Epithelial cell of proximal tubule (primary cell): Measurements from ENCODE around the gene GPX4. TPM values are rescaled to one million over a fixed set of nuclear protein-coding genes. Genes with fewer than 3 reads are reported as not detected.

ENCODE experiments used
- DNase-seq: peaks from one replicate; pipeline ENCODE4 v3.0.0-alpha.2; 2011; ENCODE audit warnings: low read depth
- H3K4me3 ChIP-seq: 2 replicates; pipeline ENCODE4 v1.5.1; 2011; ENCODE audit warnings: low read depth, mild to moderate bottlenecking, low read length
- CTCF ChIP-seq: conservative IDR thresholded peaks from 2 replicates; pipeline ENCODE4 v1.5.1; 2012; ENCODE audit warnings: low read depth, mild to moderate bottlenecking, low read length
- total RNA-seq: library from RNA; depleted of rRNA; stranded (reverse); fragments of >200 nt; gene quantifications from 2 replicates; pipeline ENCODE4 v1.2.3, GENCODE V29; 2015

Gene GPX4
- total RNA-seq, 1 donor from 2014 or later: 457 TPM

GRCh38 chr19:1138121-1138520 lies 34.3 kb downstream of the GPX4 start:
- no peak for DNase-seq
- no peak for TF ChIP-seq CTCF
- H3K4me3 ChIP-seq: no peak overlapping the region

DNA sequence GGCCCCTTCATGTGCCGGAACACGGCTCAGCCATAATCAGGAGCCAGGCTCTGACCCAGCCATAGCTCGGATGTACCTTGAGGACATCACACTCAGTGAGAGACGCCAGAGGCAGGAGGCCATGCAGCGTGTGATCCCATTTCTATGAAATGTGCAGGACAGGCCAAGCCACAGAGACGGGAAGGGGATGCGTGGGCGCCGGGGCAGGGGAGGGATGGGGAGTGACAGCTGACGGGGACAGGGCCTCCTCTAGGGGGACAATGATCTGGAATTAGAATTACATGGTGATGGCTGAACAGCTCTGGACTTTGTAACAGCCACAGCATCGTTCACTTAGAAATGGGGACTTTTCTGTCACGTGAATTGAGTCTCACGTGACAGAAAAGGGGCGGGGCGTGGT lies 35.3 kb downstream of the GPX4 start:
- no peak overlapping the region for H3K4me3 ChIP-seq
- no peak for TF ChIP-seq CTCF
- no peak for DNase-seq

- no peak for TF ChIP-seq CTCF
- no peak for DNase-seq
- no peak overlapping the region for H3K4me3 ChIP-seq
These were observed 36.7 kb downstream of the GPX4 start for GRCh38 chr19:1140272-1141027.

DNA sequence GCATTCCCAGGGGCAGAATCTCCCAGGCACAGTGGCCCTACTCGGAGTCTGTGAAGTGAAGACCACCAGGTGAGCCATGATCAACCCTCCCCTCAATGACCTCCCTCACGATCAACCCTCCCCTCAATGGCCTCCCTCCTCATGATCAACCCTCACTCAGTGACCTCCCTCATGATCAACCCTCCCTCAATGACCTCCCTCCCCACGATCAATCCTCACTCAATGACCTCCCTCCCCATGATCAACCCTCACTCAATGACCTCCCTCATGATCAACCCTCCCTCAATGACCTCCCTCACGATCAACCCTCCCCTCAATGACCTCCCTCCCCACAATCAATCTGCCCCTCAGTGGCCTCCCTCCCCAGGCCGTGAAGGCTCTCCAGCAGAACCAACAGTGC lies 38.1 kb downstream of the GPX4 start:
- no peak for TF ChIP-seq CTCF
- DNase-seq: no peak
- no peak overlapping the region for H3K4me3 ChIP-seq

DNA sequence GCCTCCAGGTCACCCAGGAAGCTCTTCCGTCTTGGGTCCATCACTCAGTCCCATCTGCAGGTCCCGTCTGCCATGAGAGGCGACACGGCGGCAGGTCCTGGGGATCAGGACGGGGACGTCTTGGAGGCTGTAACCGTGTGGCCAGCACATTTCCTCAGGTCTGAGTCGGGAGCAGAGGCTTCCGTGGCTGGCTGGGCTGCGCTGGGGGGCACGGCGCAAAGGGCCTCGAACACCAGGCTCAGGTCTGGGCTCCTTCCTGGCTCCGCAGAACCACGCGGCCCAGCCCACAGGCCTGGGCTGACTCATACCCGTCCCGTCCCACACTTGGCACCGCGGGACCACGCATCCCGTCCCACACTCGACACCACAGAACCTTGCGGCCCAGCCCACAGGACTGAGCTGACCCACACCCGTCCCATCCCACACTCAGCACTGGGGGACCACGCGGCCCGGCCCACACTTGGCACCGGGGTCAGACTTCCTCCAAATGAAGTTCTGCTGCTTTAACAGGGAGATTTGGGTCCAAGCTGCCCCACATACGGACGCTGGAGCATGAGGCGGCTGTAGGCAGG lies 40.1 kb downstream of the GPX4 start:
- TF ChIP-seq CTCF: no peak
- no peak for DNase-seq
- H3K4me3 ChIP-seq: no peak overlapping the region

DNA sequence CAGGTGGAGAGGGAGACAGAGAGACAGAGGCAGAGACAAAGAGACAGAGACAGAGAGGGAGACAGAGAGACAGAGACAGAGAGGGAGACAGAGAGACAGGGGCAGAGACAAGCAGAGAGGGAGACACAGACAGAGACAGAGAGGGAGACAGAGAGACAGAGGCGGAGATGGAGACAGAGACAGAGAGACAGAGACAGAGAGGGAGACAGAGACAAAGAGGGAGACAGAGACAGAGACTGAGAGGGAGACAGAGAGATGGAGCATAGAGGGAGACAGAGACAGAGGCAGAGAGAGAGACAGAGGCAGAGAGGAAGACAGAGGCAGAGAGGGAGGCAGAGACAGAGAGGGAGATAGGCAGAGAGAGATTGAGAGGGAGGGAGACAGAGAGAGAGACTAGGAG lies 40.9 kb downstream of the GPX4 start:
- H3K4me3 ChIP-seq: no peak overlapping the region
- no peak for DNase-seq
- TF ChIP-seq CTCF: no peak
